Lung (tissue), 12 donors: ENCODE data around the gene CITED2. TPM values are rescaled to one million over a fixed set of nuclear protein-coding genes. Genes with fewer than 3 reads are reported as not detected.

ENCODE experiments used
- ATAC-seq: fragments of 200-7000 bp; cut with Tn5 transposase; one replicate; pipeline ENCODE4 v1.9.1; 2020; ENCODE audit warnings: moderate number of reproducible peaks; ENCODE audit not compliant: insufficient read depth, low FRiP score
- DNase-seq, 3 donors: peaks; one replicate each; pipeline ENCODE4 v3.0.0-alpha.2; 2013 to 2017
- H3K27ac ChIP-seq, 2 donors: one replicate each; pipeline ENCODE4 v1.5.1; 2013; ENCODE audit warnings: mild to moderate bottlenecking in 2 of 2, moderate library complexity in 2 of 2, control low read depth in 1 of 2, inconsistent platforms in 1 of 2, low read depth in 1 of 2, low read length in 1 of 2
- H3K27me3 ChIP-seq, 3 donors: one replicate each; pipeline ENCODE4 v1.5.1; 2013; ENCODE audit warnings: low read length in 2 of 3; ENCODE audit not compliant: control insufficient read depth in 3 of 3, insufficient read depth in 3 of 3
- H3K36me3 ChIP-seq, 4 donors: one replicate each; pipeline ENCODE4 v1.5.1; 2013; ENCODE audit warnings: low read length in 4 of 4, mild to moderate bottlenecking in 1 of 4, moderate library complexity in 1 of 4; ENCODE audit not compliant: control insufficient read depth in 4 of 4, insufficient read depth in 4 of 4
- H3K4me1 ChIP-seq, 5 donors: one replicate each; pipeline ENCODE4 v1.5.1; 2013; ENCODE audit warnings: low read length in 5 of 5, mild to moderate bottlenecking in 2 of 5, moderate library complexity in 1 of 5; ENCODE audit not compliant: control insufficient read depth in 5 of 5, insufficient read depth in 5 of 5
- H3K4me3 ChIP-seq: one replicate; pipeline ENCODE4 v1.5.1; 2013; ENCODE audit warnings: mild to moderate bottlenecking, control low read depth, moderate library complexity
- H3K9ac ChIP-seq, 2 donors: one replicate each; pipeline ENCODE4 v1.5.1; 2013; ENCODE audit warnings: low read length in 2 of 2, control low read depth in 1 of 2; ENCODE audit not compliant: insufficient read depth in 1 of 2
- H3K9me3 ChIP-seq, 4 donors: one replicate each; pipeline ENCODE4 v1.5.1; 2013; ENCODE audit warnings: low read length in 3 of 4, mild to moderate bottlenecking in 1 of 4, moderate library complexity in 1 of 4; ENCODE audit not compliant: control insufficient read depth in 4 of 4, insufficient read depth in 3 of 4
- WGBS, 2 donors: extraction: QIAGEN DNeasy Blood & Tissue Kit; methylation state at CpG; one replicate each; pipeline ENCODE4 v1.1.7; 2013; 5-methylcytosine and 5-hydroxymethylcytosine counted together
- polyA plus RNA-seq, 2 donors: library from polyadenylated mRNA; stranded (reverse); fragments of 200-250 nt; gene quantifications; one replicate each; pipeline ENCODE4 v1.2.1, GENCODE V29; 2013
- total RNA-seq, 2 donors: library from RNA; depleted of rRNA in 1 of 2; stranded (reverse); fragments of >200 nt in 1 of 2; gene quantifications; one replicate each; pipeline ENCODE4 v1.2.1, GENCODE V29; 2014 to 2021
- TF ChIP-seq, protein P1 (sequence below): IDR thresholded peaks from 2 replicates; pipeline ENCODE4 v1.5.1; 2012; ENCODE audit warnings: mild to moderate bottlenecking; ENCODE audit errors: control extremely low read depth, extremely low read depth
- donor health status: control.
- donor health status: control.
- donor health status: Bipolar disorder and iron deficiency.
- donor health status: healthy.
- donor health status: DM: yes; HTN: yes; CAD: no.

The CITED2 gene
- total and polyA plus RNA-seq, 4 donors = 34.3 to 220 (median 118) TPM

DNA sequence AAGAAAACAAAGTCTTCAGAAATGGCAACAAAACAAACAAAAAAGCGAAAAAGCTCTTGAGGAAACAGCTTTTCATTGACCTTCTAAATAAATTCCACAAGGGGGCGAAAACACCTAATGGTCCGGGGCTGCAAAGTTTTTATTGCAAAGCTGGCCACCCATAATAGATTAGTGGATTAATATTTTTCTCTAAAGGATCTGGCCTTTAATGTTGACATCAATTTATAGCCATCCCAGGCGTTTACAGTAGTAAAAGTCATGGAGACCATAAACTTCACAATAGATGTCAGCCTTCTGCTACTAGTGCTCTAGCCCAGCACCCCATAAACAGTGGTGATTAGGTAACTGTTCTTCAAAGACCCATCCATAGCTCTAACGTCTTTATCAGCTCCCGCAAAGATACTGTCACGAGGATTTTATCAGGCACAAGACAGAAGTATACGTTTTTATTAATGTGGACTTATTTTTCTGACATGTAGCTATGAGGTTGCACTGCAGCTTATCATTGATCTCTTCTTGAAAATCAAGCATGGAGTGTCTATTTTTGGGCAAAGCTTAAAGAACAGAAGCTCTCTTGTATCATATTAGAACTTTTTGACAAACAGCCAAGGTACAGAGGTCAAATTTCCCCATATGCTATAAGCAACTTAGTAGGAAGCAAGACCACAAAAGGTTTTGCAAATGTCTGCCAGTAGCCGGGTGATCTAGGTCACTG, 4.7 kb downstream of the CITED2 start:
- peak; percentile 29 to 81 (median 81) for DNase-seq
- H3K4me3 ChIP-seq = no peak overlapping the region
- H3K9ac ChIP-seq = no peak overlapping the region

DNA sequence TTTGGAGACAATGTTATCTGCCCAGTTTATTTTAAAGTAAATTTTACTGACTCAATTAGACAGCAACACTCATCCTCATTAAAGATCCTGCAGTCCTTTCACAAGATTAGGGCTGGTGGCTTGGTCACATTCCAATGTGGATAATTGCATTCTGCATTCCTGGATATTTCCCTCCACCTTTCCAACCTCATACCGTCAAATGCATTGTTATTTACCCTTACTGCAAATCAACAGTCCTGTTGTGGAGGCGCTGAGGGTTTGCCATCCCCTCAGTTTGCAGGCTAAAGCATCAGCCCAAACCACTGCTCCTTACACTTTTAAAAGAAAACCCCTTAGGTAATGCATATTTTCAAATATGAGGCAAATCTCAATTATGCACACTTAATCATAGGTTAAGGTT, 5.4 kb downstream of the CITED2 start:
- 67 to 73% methylated on average over 2 of the region's 2 CpGs for WGBS, 2 donors
- DNase-seq (no peak), ATAC-seq (no peak)
- Histone ChIP-seq H3K27ac (no peak overlapping the region), H3K36me3 (peaks cover 0 to 22% (median 6%) of the 10 kb centered on the region in 4 donors), H3K9ac (no peak overlapping the region), H3K27me3 (no peaks in the 10 kb centered on the region), H3K4me1 (peaks cover 3 to 43% (median 17%) of the 10 kb centered on the region in 5 donors), H3K9me3 (no peaks in the 10 kb centered on the region), H3K4me3 (no peak overlapping the region)
- TF ChIP-seq, protein P1, sequence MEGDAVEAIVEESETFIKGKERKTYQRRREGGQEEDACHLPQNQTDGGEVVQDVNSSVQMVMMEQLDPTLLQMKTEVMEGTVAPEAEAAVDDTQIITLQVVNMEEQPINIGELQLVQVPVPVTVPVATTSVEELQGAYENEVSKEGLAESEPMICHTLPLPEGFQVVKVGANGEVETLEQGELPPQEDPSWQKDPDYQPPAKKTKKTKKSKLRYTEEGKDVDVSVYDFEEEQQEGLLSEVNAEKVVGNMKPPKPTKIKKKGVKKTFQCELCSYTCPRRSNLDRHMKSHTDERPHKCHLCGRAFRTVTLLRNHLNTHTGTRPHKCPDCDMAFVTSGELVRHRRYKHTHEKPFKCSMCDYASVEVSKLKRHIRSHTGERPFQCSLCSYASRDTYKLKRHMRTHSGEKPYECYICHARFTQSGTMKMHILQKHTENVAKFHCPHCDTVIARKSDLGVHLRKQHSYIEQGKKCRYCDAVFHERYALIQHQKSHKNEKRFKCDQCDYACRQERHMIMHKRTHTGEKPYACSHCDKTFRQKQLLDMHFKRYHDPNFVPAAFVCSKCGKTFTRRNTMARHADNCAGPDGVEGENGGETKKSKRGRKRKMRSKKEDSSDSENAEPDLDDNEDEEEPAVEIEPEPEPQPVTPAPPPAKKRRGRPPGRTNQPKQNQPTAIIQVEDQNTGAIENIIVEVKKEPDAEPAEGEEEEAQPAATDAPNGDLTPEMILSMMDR = no peak

More for the DNA sequence above, 4.7 kb downstream of the CITED2 start:
- peak overlapping the region; percentile 53 to 74 for H3K27ac ChIP-seq
- H3K9me3 ChIP-seq = no peaks in the 10 kb centered on the region
- peaks cover 3 to 43% (median 17%) of the 10 kb centered on the region in 5 donors for H3K4me1 ChIP-seq
- 9 to 13% methylated on average over 9 of the region's 9 CpGs for WGBS, 2 donors
- H3K36me3 ChIP-seq = peaks cover 0 to 25% (median 6%) of the 10 kb centered on the region in 4 donors
- H3K27me3 ChIP-seq = no peaks in the 10 kb centered on the region
- ATAC-seq = no peak
- TF ChIP-seq, protein P1 = peak; percentile 53

DNA sequence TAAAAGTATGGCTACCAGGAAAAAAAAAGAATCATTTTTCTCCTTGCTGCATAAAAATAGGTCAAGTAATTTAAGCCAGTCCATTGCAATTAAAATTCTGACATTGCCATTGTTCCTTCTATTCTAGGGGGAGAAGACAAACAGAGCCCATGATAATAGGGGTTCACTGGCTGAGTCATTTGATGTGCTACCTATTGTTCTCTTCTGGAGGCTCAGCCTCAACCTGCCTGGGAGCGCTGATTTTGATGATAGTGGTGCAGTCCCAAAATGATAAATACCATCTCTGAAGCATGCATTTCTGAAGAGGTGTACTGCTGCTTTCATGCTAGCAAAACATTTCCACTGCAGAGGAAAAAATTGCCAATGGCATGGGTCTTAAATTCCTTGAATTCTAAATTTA, 5.8 kb downstream of the CITED2 start:
- Histone ChIP-seq H3K36me3 (peaks cover 0 to 18% (median 6%) of the 10 kb centered on the region in 4 donors), H3K9me3 (no peaks in the 10 kb centered on the region), H3K27ac (no peak overlapping the region), H3K9ac (no peak overlapping the region), H3K4me1 (peaks cover 3 to 43% (median 17%) of the 10 kb centered on the region in 5 donors), H3K27me3 (no peaks in the 10 kb centered on the region), H3K4me3 (no peak overlapping the region)
- TF ChIP-seq, protein P1 = no peak
- no peak for DNase-seq
- ATAC-seq = no peak
- 89 to 100% methylated on average over 1 of the region's 1 CpG for WGBS, 2 donors
